Measurements from ENCODE around the gene SPINK4.

SPINK4 gene

GRCh38 chr9:33241298-33241697 lies 1.3 kb downstream of the SPINK4 start:
- Histone ChIP-seq H3K9me3 (ENCODE audit: severe bottlenecking) (no peaks in the 10 kb centered on the region), H3K4me1 (ENCODE audit: insufficient read depth, poor library complexity, severe bottlenecking) (no peaks in the 10 kb centered on the region), H3K27ac (ENCODE audit: poor library complexity, severe bottlenecking) (no peak overlapping the region), H3K36me3 (ENCODE audit: low read depth) (no peaks in the 10 kb centered on the region), H3K4me3 (ENCODE audit: severe bottlenecking) (no peak overlapping the region), H3K27me3 (ENCODE audit: insufficient read depth, poor library complexity, severe bottlenecking) (no peaks in the 10 kb centered on the region)
- no peak for TF ChIP-seq CTCF (IDR thresholded peaks at IDR 0.05; ENCODE audit: poor library complexity, severe bottlenecking)
- ATAC-seq (ENCODE audit: low read depth) (no peak), DNase-seq (ENCODE audit: low spot score) (no peak)

DNA sequence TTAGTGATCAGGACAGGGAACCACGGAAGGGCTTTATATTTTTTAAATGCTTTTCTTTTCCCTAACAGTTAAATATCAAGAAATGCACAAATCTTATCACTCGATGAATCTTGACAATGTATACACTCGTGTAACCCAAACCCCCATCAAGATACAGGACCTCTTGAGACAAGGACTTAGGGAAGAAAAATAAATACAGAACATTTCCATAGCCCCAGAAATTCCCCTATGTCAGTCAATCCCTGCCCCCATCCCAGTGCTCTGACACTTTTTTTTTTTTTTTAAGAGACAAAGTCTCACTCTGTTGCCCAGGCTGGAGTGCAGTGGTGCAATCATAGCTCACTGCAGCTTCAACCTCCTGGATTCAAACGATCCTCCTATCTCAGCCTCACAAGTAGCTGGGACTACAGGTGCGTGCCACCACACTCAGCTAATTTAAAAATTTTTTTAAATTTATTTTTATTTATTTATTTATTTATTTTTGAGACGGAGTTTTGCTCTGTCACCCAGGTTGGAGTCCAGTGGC lies 2.7 kb downstream of the SPINK4 start:
- no peak for ATAC-seq (ENCODE audit: low read depth)
- no peak for TF ChIP-seq CTCF (IDR thresholded peaks at IDR 0.05; ENCODE audit: poor library complexity, severe bottlenecking)

DNA sequence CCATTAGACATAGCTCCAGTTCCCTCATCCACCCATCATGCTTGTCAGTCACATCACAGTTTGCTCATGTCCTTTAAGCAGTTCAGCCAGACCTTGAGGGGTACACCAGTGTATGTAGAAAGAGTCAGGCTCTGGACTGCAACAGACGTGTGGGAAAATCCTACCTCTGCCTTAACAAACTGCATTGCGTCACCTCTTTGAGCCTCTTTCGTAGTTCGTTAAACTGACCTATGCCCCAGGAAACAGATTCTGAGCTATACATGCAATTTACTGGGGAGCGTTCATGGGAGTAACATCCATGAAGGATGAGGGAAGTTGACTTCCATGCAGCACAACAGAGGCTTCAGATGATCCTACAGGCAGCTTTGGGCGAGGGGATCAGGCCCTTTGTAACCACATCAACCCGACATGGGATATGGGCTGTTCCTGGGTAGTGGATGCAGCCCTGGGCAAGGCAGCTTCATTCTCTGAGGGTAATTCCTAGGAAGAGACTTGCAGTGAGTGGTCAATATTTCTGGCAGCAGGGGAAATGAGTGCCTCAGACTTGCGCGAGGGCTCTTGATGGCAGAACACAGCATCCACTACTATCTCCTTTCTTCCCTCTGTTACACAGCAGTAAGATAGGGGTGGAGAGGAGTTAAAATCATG lies 4.3 kb downstream of the SPINK4 start:
- Histone ChIP-seq H3K27ac (ENCODE audit: poor library complexity, severe bottlenecking) (no peak overlapping the region), H3K27me3 (ENCODE audit: insufficient read depth, poor library complexity, severe bottlenecking) (no peaks in the 10 kb centered on the region), H3K9me3 (ENCODE audit: severe bottlenecking) (no peaks in the 10 kb centered on the region), H3K4me1 (ENCODE audit: insufficient read depth, poor library complexity, severe bottlenecking) (no peaks in the 10 kb centered on the region), H3K4me3 (ENCODE audit: severe bottlenecking) (no peak overlapping the region), H3K36me3 (ENCODE audit: low read depth) (no peaks in the 10 kb centered on the region)
- ATAC-seq (ENCODE audit: low read depth) (no peak), DNase-seq (ENCODE audit: low spot score) (no peak)
- no peak for TF ChIP-seq CTCF (IDR thresholded peaks at IDR 0.05; ENCODE audit: poor library complexity, severe bottlenecking)

More for the DNA sequence above, 2.7 kb downstream of the SPINK4 start:
- Histone ChIP-seq H3K27ac (ENCODE audit: poor library complexity, severe bottlenecking) (no peak overlapping the region), H3K4me1 (ENCODE audit: insufficient read depth, poor library complexity, severe bottlenecking) (no peaks in the 10 kb centered on the region), H3K9me3 (ENCODE audit: severe bottlenecking) (no peaks in the 10 kb centered on the region), H3K36me3 (ENCODE audit: low read depth) (no peaks in the 10 kb centered on the region), H3K4me3 (ENCODE audit: severe bottlenecking) (no peak overlapping the region), H3K27me3 (ENCODE audit: insufficient read depth, poor library complexity, severe bottlenecking) (no peaks in the 10 kb centered on the region)
- DNase-seq (ENCODE audit: low spot score), result no peak

- Histone ChIP-seq H3K9me3 (ENCODE audit: severe bottlenecking) (no peaks in the 10 kb centered on the region), H3K27ac (ENCODE audit: poor library complexity, severe bottlenecking) (no peak overlapping the region), H3K36me3 (ENCODE audit: low read depth) (no peaks in the 10 kb centered on the region), H3K27me3 (ENCODE audit: insufficient read depth, poor library complexity, severe bottlenecking) (no peaks in the 10 kb centered on the region), H3K4me1 (ENCODE audit: insufficient read depth, poor library complexity, severe bottlenecking) (no peaks in the 10 kb centered on the region), H3K4me3 (ENCODE audit: severe bottlenecking) (no peak overlapping the region)
- no peak for TF ChIP-seq CTCF (IDR thresholded peaks at IDR 0.05; ENCODE audit: poor library complexity, severe bottlenecking)
- DNase-seq (ENCODE audit: low spot score) (no peak), ATAC-seq (ENCODE audit: low read depth) (no peak)
Measured at GRCh38 chr9:33245341-33245740, 5.4 kb downstream of the SPINK4 start.

DNA sequence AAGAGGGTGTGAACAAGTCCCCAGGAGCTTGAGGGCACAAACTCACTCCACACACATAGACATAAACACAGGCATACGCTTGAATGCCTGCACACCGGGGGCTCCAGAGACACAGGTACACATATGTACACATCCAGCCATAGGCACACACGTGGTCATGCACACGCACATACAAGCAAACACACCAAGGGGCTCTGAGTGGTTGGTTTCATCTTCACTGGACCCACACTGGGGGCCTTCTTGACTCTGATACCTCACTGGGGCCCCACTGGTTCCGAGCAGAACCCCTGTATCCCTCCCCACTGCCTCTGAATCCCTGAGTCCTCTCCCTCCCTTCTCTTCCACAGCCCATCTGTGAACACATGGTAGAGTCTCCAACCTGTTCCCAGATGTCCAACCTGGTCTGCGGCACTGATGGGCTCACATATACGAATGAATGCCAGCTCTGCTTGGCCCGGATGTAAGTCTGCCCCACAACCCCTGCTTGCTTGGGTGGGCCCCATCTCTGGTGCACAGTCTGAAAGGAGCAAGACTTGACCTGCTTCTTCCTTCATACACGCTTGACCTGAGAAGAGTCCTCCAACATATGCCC lies 6.4 kb downstream of the SPINK4 start:
- Histone ChIP-seq H3K4me1 (ENCODE audit: insufficient read depth, poor library complexity, severe bottlenecking) (no peaks in the 10 kb centered on the region), H3K36me3 (ENCODE audit: low read depth) (no peaks in the 10 kb centered on the region), H3K9me3 (ENCODE audit: severe bottlenecking) (no peaks in the 10 kb centered on the region), H3K27ac (ENCODE audit: poor library complexity, severe bottlenecking) (no peak overlapping the region), H3K4me3 (ENCODE audit: severe bottlenecking) (no peak overlapping the region), H3K27me3 (ENCODE audit: insufficient read depth, poor library complexity, severe bottlenecking) (no peaks in the 10 kb centered on the region)
- DNase-seq (ENCODE audit: low spot score), result no peak
- TF ChIP-seq CTCF (IDR thresholded peaks at IDR 0.05; ENCODE audit: poor library complexity, severe bottlenecking), result no peak
- ATAC-seq (ENCODE audit: low read depth), result no peak
